Chondrocyte (in vitro differentiated cells): Measurements from ENCODE around the gene NRN1L. TPM values are rescaled to one million over a fixed set of nuclear protein-coding genes. Genes with fewer than 3 reads are reported as not detected.

ENCODE experiments used
- DNase-seq: peaks from one replicate; pipeline ENCODE4 v3.0.0; 2021; ENCODE audit warnings: mixed read lengths, low spot score
- H3K27ac Mint-ChIP-seq: one replicate; pipeline ENCODE4 v1.8.0; 2021; ENCODE audit warnings: mild to moderate bottlenecking, moderate library complexity, mixed read lengths; ENCODE audit not compliant: unreplicated experiment
- H3K27me3 Mint-ChIP-seq: 2 replicates; pipeline ENCODE4 v1.8.0; 2021; ENCODE audit warnings: low read depth, mixed read lengths
- H3K36me3 Mint-ChIP-seq: 2 replicates; pipeline ENCODE4 v1.8.0; 2021; ENCODE audit warnings: low read depth, mixed read lengths
- H3K4me1 Mint-ChIP-seq: 2 replicates; pipeline ENCODE4 v1.8.0; 2021; ENCODE audit warnings: low read depth, mild to moderate bottlenecking, mixed read lengths
- H3K4me3 Mint-ChIP-seq: one replicate; pipeline ENCODE4 v1.8.0; 2021; ENCODE audit warnings: mild to moderate bottlenecking, moderate library complexity, mixed read lengths; ENCODE audit not compliant: unreplicated experiment
- H3K9me3 Mint-ChIP-seq: 2 replicates; pipeline ENCODE4 v1.8.0; 2021; ENCODE audit warnings: low read depth, mixed read lengths
- CTCF ChIP-seq: fragments of 200-600 bp; sonication (generic); IDR thresholded peaks from 2 replicates; pipeline ENCODE4 v1.5.0; 2021; ENCODE audit warnings: antibody characterized with exemption, mild to moderate bottlenecking, moderate library complexity
- total RNA-seq: library from RNA; stranded (reverse); gene quantifications from 3 replicates; pipeline ENCODE4 v1.2.1, GENCODE V29; 2021

Gene NRN1L
- total RNA-seq, 1 donor from 2014 or later: 0.57 TPM

- peaks cover 35% of the 10 kb centered on the region for H3K4me1 Mint-ChIP-seq
- no peaks in the 10 kb centered on the region for H3K36me3 Mint-ChIP-seq
- no peaks in the 10 kb centered on the region for H3K9me3 Mint-ChIP-seq
- no peak for DNase-seq
- TF ChIP-seq CTCF: no peak
- H3K27me3 Mint-ChIP-seq: no peaks in the 10 kb centered on the region
- H3K27ac Mint-ChIP-seq: peak overlapping the region; percentile 74
- no peak overlapping the region for H3K4me3 Mint-ChIP-seq
Observed at GRCh38 chr16:67915831-67916723, 31.4 kb downstream of the NRN1L start.

- H3K36me3 Mint-ChIP-seq: peaks cover 1% of the 10 kb centered on the region
- peak overlapping the region; percentile 88 for H3K27ac Mint-ChIP-seq
- peaks cover 39% of the 10 kb centered on the region for H3K4me1 Mint-ChIP-seq
- no peak for TF ChIP-seq CTCF
- DNase-seq: no peak
- no peaks in the 10 kb centered on the region for H3K9me3 Mint-ChIP-seq
- no peaks in the 10 kb centered on the region for H3K27me3 Mint-ChIP-seq
- H3K4me3 Mint-ChIP-seq: no peak overlapping the region
Observed at GRCh38 chr16:67917140-67917851, 32.6 kb downstream of the NRN1L start.

- Mint-ChIP-seq H3K27me3 (no peaks in the 10 kb centered on the region), H3K4me1 (peaks cover 39% of the 10 kb centered on the region), H3K27ac (peak overlapping the region; percentile 88), H3K9me3 (no peaks in the 10 kb centered on the region), H3K4me3 (no peak overlapping the region), H3K36me3 (peaks cover 1% of the 10 kb centered on the region)
- no peak for DNase-seq
- TF ChIP-seq CTCF: no peak
Observed at GRCh38 chr16:67917852-67918236, 33.2 kb downstream of the NRN1L start.

GRCh38 chr16:67919622-67920221, 35.0 kb downstream of the NRN1L start:
- no peak overlapping the region for H3K27ac Mint-ChIP-seq
- H3K4me1 Mint-ChIP-seq: peaks cover 39% of the 10 kb centered on the region

More at GRCh38 chr16:67919622-67920221, 35.0 kb downstream of the NRN1L start:
- H3K27me3 Mint-ChIP-seq: no peaks in the 10 kb centered on the region
- TF ChIP-seq CTCF: peak; percentile 19
- H3K9me3 Mint-ChIP-seq: no peaks in the 10 kb centered on the region
- DNase-seq: no peak
- no peak overlapping the region for H3K4me3 Mint-ChIP-seq
- H3K36me3 Mint-ChIP-seq: peaks cover 1% of the 10 kb centered on the region
